Astrocyte (in vitro differentiated cells and primary cell): ENCODE measurements around the gene PCSK5. TPM values are rescaled to one million over a fixed set of nuclear protein-coding genes. Genes with fewer than 3 reads are reported as not detected.

Experiments used
- DNase-seq: peaks from one replicate; pipeline ENCODE4 v3.0.0-alpha.2; 2010; ENCODE audit warnings: low read depth
- FAIRE-seq: peaks from 2 replicates; lab custom pipeline; 2011; peaks lifted over from hg19 to GRCh38; lab: Jason Lieb, UNC
- H2AFZ ChIP-seq: 2 replicates; pipeline ENCODE4 v1.6.0; 2012; ENCODE audit warnings: low read depth, low read length, inconsistent platforms
- H3K27ac ChIP-seq: 2 replicates; pipeline ENCODE4 v1.5.1; 2011; ENCODE audit warnings: low read depth, low read length, inconsistent platforms
- H3K27me3 ChIP-seq: 2 replicates; pipeline ENCODE4 v1.6.0; 2011; ENCODE audit warnings: low read length, inconsistent platforms; ENCODE audit not compliant: insufficient read depth
- H3K36me3 ChIP-seq: 2 replicates; pipeline ENCODE4 v1.5.1; 2011; ENCODE audit warnings: low read length, inconsistent platforms; ENCODE audit not compliant: insufficient read depth
- H3K4me1 ChIP-seq: 2 replicates; pipeline ENCODE4 v1.5.1; 2011; ENCODE audit warnings: low read length, inconsistent platforms; ENCODE audit not compliant: insufficient read depth
- H3K4me2 ChIP-seq: 2 replicates; pipeline ENCODE4 v1.6.0; 2012; ENCODE audit warnings: low read length, inconsistent platforms
- H3K4me3 ChIP-seq: 2 replicates; pipeline ENCODE4 v1.5.1; 2011; ENCODE audit warnings: low read depth, mild to moderate bottlenecking, low read length, inconsistent platforms; ENCODE audit not compliant: insufficient read depth
- H3K79me2 ChIP-seq: 2 replicates; pipeline ENCODE4 v1.6.0; 2012; ENCODE audit warnings: mild to moderate bottlenecking, low read length, inconsistent platforms; ENCODE audit not compliant: insufficient read depth
- H3K9ac ChIP-seq: 2 replicates; pipeline ENCODE4 v1.6.0; 2012; ENCODE audit warnings: mild to moderate bottlenecking, low read length, inconsistent platforms
- H3K9me3 ChIP-seq: 2 replicates; pipeline ENCODE4 v1.5.1; 2012; ENCODE audit warnings: low read depth, mild to moderate bottlenecking, low read length, inconsistent platforms; ENCODE audit not compliant: insufficient read depth
- H4K20me1 ChIP-seq: 2 replicates; pipeline ENCODE4 v1.6.0; 2012; ENCODE audit warnings: low read length, inconsistent platforms; ENCODE audit not compliant: insufficient read depth
- H3K27ac Mint-ChIP-seq: one replicate; pipeline ENCODE4 v1.8.0; 2021; ENCODE audit warnings: mild to moderate bottlenecking, mixed read lengths; ENCODE audit not compliant: unreplicated experiment
- H3K27me3 Mint-ChIP-seq: one replicate; pipeline ENCODE4 v1.8.0; 2021; ENCODE audit warnings: low read depth, mixed read lengths; ENCODE audit not compliant: unreplicated experiment
- H3K36me3 Mint-ChIP-seq: one replicate; pipeline ENCODE4 v1.8.0; 2021; ENCODE audit warnings: low read depth, mixed read lengths; ENCODE audit not compliant: unreplicated experiment
- H3K4me1 Mint-ChIP-seq: one replicate; pipeline ENCODE4 v1.8.0; 2021; ENCODE audit warnings: low read depth, mixed read lengths; ENCODE audit not compliant: unreplicated experiment
- H3K4me3 Mint-ChIP-seq: one replicate; pipeline ENCODE4 v1.8.0; 2021; ENCODE audit warnings: mild to moderate bottlenecking, moderate library complexity, mixed read lengths; ENCODE audit not compliant: unreplicated experiment
- H3K9me3 Mint-ChIP-seq: one replicate; pipeline ENCODE4 v1.8.0; 2021; ENCODE audit warnings: mild to moderate bottlenecking, mixed read lengths; ENCODE audit not compliant: unreplicated experiment
- CTCF ChIP-seq: IDR thresholded peaks from 2 replicates; pipeline ENCODE4 v1.5.1; 2011; ENCODE audit warnings: low read depth, mild to moderate bottlenecking, inconsistent platforms, low read length, moderate library complexity; ENCODE audit not compliant: insufficient read depth
- EZH2 ChIP-seq: IDR thresholded peaks from 2 replicates; pipeline ENCODE4 v1.6.1; 2012; ENCODE audit warnings: mild to moderate bottlenecking, low read length, inconsistent platforms; ENCODE audit not compliant: insufficient read depth
- total RNA-seq: library from RNA; stranded (reverse); gene quantifications from 2 replicates; pipeline ENCODE4 v1.2.1, GENCODE V29; 2021

Gene PCSK5
- total RNA-seq, 1 donor from 2014 or later, result 13.1 TPM

DNA sequence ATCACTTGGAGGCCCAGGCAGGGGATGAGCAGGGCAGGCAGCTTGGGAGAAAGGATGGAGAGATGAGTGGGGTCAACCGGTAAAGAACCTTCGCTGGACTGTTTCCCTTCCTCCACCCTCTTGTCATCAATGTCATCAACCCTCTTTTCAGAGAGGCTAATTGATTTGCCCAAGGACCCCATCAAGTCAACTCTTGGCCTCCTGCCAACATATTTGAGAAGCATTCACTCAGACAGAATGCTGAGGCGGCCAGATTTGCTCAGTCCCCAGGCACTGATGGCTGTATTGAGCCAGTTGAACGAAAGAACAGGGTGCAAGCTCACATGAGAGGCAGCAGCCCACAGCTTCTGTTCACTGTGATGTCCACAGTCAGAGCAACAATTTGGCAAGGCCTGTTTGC, 310.3 kb downstream of the PCSK5 start:
- H2AFZ ChIP-seq, result no peak overlapping the region
- H3K9me3 ChIP-seq, result no peaks in the 10 kb centered on the region
- Mint-ChIP-seq H3K27me3 (no peaks in the 10 kb centered on the region), H3K36me3 (no peaks in the 10 kb centered on the region), H3K4me3 (no peak overlapping the region), H3K4me1 (peaks cover 5% of the 10 kb centered on the region), H3K27ac (no peak overlapping the region), H3K9me3 (no peaks in the 10 kb centered on the region)
- no peaks in the 10 kb centered on the region for H3K36me3 ChIP-seq
- no peak overlapping the region for H3K4me3 ChIP-seq
- no peak for FAIRE-seq
- H4K20me1 ChIP-seq, result no peaks in the 10 kb centered on the region
- H3K27ac ChIP-seq, result no peak overlapping the region
- TF ChIP-seq CTCF (no peak), EZH2 (no peak)
- H3K4me2 ChIP-seq, result no peak overlapping the region
- H3K79me2 ChIP-seq, result no peaks in the 10 kb centered on the region
- H3K4me1 ChIP-seq, result no peaks in the 10 kb centered on the region
- H3K27me3 ChIP-seq, result no peaks in the 10 kb centered on the region
- DNase-seq, result no peak
- H3K9ac ChIP-seq, result no peak overlapping the region

- no peak for FAIRE-seq
- H3K36me3 Mint-ChIP-seq, result no peaks in the 10 kb centered on the region
- no peaks in the 10 kb centered on the region for H3K9me3 Mint-ChIP-seq
Observed at GRCh38 chr9:76203373-76203772, 312.9 kb downstream of the PCSK5 start.

More at GRCh38 chr9:76203373-76203772, 312.9 kb downstream of the PCSK5 start:
- H3K4me3 Mint-ChIP-seq, result no peak overlapping the region
- Histone ChIP-seq H4K20me1 (no peaks in the 10 kb centered on the region), H3K27me3 (no peaks in the 10 kb centered on the region), H2AFZ (no peak overlapping the region), H3K27ac (no peak overlapping the region), H3K4me1 (no peaks in the 10 kb centered on the region), H3K79me2 (no peaks in the 10 kb centered on the region), H3K9ac (no peak overlapping the region), H3K9me3 (no peaks in the 10 kb centered on the region), H3K4me3 (no peak overlapping the region), H3K4me2 (no peak overlapping the region), H3K36me3 (no peaks in the 10 kb centered on the region)
- H3K27ac Mint-ChIP-seq, result no peak overlapping the region
- DNase-seq, result no peak
- peaks cover 14% of the 10 kb centered on the region for H3K4me1 Mint-ChIP-seq
- no peak for TF ChIP-seq EZH2
- no peak for TF ChIP-seq CTCF
- H3K27me3 Mint-ChIP-seq, result no peaks in the 10 kb centered on the region
